AG10803 (cell line): ENCODE data around the gene SOWAHC.
"Not testable (repeated sequence)": the region's sequence is repeated elsewhere in the genome, so short reads cannot be mapped to it uniquely, and the experiment has no call there.

ENCODE experiments used
- DNase-seq: peaks from one replicate; pipeline ENCODE4 v3.0.0; 2010; ENCODE audit warnings: low read depth
- H3K4me3 ChIP-seq: 2 replicates; pipeline ENCODE4 v1.5.1; 2011; ENCODE audit warnings: mild to moderate bottlenecking, low read length, control low read depth
- TF ChIP-seq, protein P1 (sequence below): conservative IDR thresholded peaks from 2 replicates; pipeline ENCODE4 v1.5.1; 2011; ENCODE audit warnings: mild to moderate bottlenecking, low read length, control low read depth, inconsistent platforms

SOWAHC gene

DNA sequence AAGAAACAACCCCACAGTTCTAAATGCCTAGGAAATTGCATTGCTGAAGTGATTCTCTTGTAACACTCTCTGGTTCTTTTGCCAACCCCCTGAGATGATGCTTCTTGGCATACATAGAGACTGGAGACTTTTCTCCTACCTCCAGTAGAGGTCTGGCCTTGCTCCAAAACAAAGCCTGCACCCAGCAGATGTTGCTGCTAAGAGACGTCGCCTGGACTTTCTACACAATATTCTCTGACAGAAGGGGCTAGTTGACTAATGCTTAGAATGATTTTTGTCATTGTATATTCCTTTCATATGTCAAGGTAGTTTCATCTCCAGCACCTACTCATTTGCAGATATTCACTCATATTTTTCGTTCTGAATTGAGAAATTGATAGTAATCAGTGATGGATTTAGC is 24.6 kb downstream of the SOWAHC start:
- TF ChIP-seq, protein P1, sequence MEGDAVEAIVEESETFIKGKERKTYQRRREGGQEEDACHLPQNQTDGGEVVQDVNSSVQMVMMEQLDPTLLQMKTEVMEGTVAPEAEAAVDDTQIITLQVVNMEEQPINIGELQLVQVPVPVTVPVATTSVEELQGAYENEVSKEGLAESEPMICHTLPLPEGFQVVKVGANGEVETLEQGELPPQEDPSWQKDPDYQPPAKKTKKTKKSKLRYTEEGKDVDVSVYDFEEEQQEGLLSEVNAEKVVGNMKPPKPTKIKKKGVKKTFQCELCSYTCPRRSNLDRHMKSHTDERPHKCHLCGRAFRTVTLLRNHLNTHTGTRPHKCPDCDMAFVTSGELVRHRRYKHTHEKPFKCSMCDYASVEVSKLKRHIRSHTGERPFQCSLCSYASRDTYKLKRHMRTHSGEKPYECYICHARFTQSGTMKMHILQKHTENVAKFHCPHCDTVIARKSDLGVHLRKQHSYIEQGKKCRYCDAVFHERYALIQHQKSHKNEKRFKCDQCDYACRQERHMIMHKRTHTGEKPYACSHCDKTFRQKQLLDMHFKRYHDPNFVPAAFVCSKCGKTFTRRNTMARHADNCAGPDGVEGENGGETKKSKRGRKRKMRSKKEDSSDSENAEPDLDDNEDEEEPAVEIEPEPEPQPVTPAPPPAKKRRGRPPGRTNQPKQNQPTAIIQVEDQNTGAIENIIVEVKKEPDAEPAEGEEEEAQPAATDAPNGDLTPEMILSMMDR = no peak
- DNase-seq = peak; percentile 15
- H3K4me3 ChIP-seq = no peak overlapping the region

DNA sequence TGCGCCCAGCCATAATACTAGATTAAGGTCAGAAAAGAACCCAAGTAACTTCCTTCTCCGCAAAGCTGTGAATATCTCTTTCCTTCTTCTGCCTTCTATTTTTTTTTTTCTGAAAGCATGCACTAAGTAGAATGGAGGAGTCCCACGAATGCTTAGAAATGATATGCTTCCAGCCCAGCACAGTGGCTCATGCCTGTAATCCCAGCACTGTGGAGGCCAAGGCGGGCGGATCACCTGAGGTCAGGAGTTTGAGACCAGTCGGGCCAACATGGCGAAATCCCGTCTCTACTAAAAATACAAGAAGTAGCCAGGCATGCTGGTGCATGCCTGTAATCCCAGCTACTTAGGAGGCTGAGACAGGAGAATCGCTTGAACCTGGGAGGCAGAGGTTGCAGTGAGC is 25.8 kb downstream of the SOWAHC start:
- not testable (repeated sequence) for DNase-seq, H3K4me3 ChIP-seq

DNA sequence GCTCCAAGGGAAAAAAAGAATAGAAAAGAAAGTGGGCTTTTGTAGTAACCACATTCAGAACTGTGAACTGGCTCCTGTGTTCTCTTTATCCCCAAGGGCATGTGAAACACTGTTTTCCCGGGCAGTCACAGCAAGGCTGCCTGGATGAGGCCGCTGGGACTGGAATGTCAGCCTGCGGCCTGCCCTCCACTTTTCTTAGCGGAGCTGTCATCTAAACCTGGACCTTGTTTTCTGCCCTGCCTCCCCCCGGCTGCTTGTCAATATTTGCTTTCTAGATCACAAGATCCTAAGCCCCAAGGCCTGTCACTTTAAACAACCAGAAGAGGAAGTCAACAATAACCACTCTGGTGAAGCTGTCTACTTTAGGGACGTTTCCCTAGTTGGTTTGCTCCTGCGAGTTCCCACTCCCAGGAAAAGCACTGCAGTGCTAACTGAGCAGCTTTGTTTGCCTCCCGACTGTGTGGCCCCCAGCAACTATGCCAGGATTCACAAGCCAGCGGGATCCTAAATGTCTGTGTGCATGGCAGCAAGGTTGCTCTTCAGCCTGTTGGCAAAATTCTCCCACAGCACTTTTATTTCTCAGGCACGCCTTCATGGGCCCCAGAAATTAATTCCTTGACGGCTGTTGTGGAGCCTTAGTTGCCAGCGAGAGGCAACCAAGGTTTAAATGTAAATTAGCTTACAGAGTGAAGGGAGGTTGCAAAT is 30.6 kb downstream of the SOWAHC start:
- peak; percentile 21 for DNase-seq
- no peak overlapping the region for H3K4me3 ChIP-seq
- TF ChIP-seq, protein P1 = no peak

DNA sequence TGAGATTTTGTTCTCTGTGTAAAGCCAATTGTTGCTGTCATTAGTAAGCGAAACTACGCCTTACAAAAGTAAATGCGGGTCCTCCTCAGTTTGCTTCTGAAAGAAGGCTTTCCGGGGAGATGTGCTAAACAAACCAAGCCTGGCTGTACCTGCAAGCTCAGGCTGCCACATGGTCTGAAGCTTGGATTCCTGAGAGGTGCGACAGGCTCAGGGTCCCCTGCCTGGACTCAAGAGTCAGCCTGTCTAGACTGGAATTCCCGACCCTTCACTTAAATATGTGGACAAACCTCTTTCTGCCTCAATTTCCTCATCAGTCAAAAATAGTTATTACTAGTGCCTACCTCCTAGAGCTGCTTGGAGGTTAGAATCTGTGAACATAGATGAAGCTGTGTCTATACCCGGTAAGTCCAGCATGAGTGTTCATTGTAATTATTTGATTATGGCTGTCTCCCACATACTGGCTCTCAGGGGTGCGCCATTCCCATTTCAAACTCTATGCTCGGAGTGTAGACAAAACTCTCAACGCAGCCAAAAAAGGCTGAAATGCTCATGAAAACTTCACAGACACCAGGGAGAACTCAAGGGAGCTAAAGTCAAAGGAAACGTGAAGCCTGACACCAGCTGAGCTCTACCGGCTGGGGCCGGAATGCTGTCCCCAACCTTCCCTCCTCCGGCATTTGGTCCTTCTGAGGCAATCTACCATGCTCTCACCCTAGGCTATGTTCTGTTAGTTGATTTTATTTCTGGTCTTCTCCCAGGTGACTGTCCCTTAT is 31.4 kb downstream of the SOWAHC start:
- DNase-seq = no peak
- TF ChIP-seq, protein P1 = no peak
- no peak overlapping the region for H3K4me3 ChIP-seq

DNA sequence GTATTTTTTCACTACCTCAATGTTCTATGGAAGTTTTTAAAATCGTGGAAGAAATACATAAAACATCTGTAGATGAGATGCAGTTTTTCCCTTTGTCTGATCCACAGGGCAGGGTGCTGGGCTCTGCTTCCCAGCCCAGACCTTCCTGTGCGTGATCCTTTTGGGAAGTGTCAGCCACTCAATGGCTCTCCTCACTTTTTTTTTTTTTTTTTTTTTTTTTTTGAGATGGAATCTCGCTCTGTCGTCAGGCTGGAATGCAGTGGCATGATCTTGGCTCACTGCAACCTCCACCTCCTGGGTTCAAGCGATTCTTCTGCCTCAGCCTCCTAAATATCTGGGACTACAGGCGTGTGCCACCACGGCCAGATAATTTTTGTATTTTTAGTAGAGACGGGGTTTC is 32.8 kb downstream of the SOWAHC start:
- DNase-seq = peak; percentile 5
- TF ChIP-seq, protein P1 = no peak
- no peak overlapping the region for H3K4me3 ChIP-seq

DNA sequence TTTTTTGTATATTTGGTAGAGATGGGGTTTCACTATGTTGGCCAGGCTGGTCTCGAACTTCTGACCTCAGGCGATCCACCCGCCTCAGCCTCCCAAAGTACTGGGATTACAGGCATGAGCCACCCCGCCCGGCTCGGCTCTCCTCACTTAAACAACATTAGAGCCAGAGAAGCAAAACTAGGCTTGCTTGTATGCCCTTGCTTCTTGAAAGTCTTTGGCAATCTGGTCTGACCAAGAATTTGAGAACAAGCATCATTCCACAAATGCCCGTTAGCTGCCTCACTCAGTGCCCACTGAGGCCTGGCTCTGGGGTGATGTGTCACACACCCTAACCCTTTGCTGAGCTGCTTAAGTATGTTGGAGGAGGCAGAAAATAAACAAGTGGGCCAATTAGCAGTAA is 33.5 kb downstream of the SOWAHC start:
- H3K4me3 ChIP-seq = no peak overlapping the region

DNA sequence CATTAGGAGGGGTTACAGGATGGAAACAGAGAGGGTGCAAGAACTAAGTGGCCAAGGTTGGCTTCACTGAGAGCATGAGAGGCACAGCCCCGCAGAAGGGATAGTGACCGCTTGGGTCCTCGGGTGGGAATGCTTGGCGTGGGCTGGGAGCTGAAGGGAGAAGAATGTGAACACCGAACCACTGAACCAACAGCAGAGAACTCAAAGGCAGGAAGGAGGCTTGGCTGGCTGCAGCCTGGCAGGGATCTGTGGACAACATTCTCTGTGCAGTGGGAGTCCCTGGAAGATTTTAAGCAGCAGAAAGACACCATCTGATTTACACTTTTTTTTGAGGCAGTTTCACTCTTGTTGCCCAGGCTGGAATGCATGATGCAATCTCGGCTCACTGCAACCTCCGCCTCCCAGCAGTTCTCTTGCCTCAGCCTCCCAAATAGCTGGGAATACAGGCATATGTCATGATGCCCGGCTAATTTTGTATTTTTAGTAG is 33.9 kb downstream of the SOWAHC start:
- TF ChIP-seq, protein P1 = no peak
- DNase-seq = peak; percentile 79
- no peak overlapping the region; the same call in 1 of the 2 replicates for H3K4me3 ChIP-seq

More for the DNA sequence above, 33.5 kb downstream of the SOWAHC start:
- DNase-seq = peak; percentile 87
- TF ChIP-seq, protein P1 = no peak
